Ovary (tissue), 1 donor: ENCODE results near the gene TPM2.

Experiments used
- EP300 ChIP-seq: sonication (generic); formaldehyde crosslinking; IDR thresholded peaks from one replicate; pipeline ENCODE4 v1.6.1; 2017; ENCODE audit warnings: antibody characterized with exemption
- POLR2A ChIP-seq: fragments of 450-650 bp; IDR thresholded peaks from one replicate; pipeline ENCODE4 v1.6.1; 2017; ENCODE audit warnings: antibody characterized with exemption, mild to moderate bottlenecking, moderate library complexity

DNA sequence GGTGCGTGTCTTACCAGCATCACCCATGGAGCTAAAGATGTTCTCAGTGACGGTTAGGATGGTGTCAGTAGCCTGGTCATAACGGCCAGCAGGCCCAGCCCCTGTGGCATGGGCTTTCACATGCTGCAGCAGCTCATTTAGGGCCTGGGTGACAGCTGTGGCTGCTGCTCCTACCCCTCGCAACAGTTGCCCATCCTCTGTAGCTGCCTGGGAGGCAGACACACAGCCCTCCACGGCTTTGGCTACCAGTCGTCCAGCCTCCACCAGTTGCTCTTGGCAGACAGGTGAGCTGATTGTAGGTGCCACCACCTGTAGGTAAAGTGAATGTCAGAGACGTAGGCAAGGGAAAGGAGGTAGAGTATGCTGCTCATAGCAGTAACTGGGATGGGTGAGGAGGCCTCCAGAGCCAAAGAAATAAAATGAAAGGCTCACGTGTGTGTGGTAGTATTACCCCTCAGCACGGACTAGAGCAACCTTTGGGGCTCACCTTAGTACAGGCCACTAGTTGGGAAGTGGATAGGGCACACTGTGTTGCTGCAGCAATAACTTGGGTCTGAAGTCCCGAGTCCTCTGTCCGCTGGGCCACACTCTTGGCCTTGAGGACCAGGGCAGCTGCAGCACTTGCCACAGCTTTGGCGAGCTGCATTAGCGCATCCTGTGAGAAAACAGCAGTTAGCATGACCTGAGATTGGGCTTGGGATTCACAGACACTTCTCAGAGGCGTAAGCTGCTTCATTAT, 27.6 kb upstream of the TPM2 start:
- TF ChIP-seq EP300 (no peak), POLR2A (no peak)
